ENCODE results near the gene FAM53B.

The FAM53B gene

GRCh38 chr10:124707144-124707467, 37.1 kb downstream of the FAM53B start:
- DNase-seq, result no peak

- no peak for DNase-seq
Observed at GRCh38 chr10:124706462-124707143, 37.6 kb downstream of the FAM53B start.

GRCh38 chr10:124705817-124706461, 38.2 kb downstream of the FAM53B start:
- DNase-seq, result no peak

GRCh38 chr10:124705381-124705740, 38.8 kb downstream of the FAM53B start:
- no peak for DNase-seq

- no peak for DNase-seq
Observed at GRCh38 chr10:124704428-124705380, 39.5 kb downstream of the FAM53B start.

- no peak for DNase-seq
Observed at GRCh38 chr10:124703778-124704427, 40.3 kb downstream of the FAM53B start.

GRCh38 chr10:124703372-124703771, 40.8 kb downstream of the FAM53B start:
- DNase-seq, result no peak

GRCh38 chr10:124701881-124702656, 42.1 kb downstream of the FAM53B start:
- no peak for DNase-seq

- no peak for DNase-seq
Observed at GRCh38 chr10:124701435-124701834, 42.7 kb downstream of the FAM53B start.

GRCh38 chr10:124701038-124701365, 43.2 kb downstream of the FAM53B start:
- no peak for DNase-seq

GRCh38 chr10:124700293-124701037, 43.7 kb downstream of the FAM53B start:
- DNase-seq, result no peak

GRCh38 chr10:124699471-124700292, 44.5 kb downstream of the FAM53B start:
- DNase-seq, result no peak

- DNase-seq, result no peak
Observed at GRCh38 chr10:124698545-124699469, 45.4 kb downstream of the FAM53B start.

GRCh38 chr10:124697837-124698544, 46.2 kb downstream of the FAM53B start:
- DNase-seq, result peak; percentile 38

GRCh38 chr10:124697443-124697836, 46.7 kb downstream of the FAM53B start:
- DNase-seq, result no peak

GRCh38 chr10:124696446-124697392, 47.5 kb downstream of the FAM53B start:
- DNase-seq, result no peak

- DNase-seq, result no peak
Observed at GRCh38 chr10:124695259-124695658, 48.9 kb downstream of the FAM53B start.

Measured in activated effector memory CD4-positive, alpha-beta T cell treated with Interleukin-2 at 50 U/mL for 16 hours (primary cell).